HG02870 (cell line): ENCODE data around the gene CXXC5.

ENCODE experiments used
- ATAC-seq: cut with Tn5 transposase; IDR thresholded peaks from one replicate; pipeline ENCODE4 v1.9.1; 2021; ENCODE audit warnings: mild to moderate bottlenecking, moderate library complexity; ENCODE audit not compliant: unreplicated experiment

CXXC5 gene

GRCh38 chr5:139650689-139651042 is 2.5 kb downstream of the CXXC5 start:
- ATAC-seq = no peak

GRCh38 chr5:139651043-139651834 is 3.1 kb downstream of the CXXC5 start:
- ATAC-seq = no peak

- peak; percentile 34 for ATAC-seq
These were observed 4.0 kb downstream of the CXXC5 start for GRCh38 chr5:139651853-139652787.

GRCh38 chr5:139652788-139653241 is 4.7 kb downstream of the CXXC5 start:
- peak; percentile 35 for ATAC-seq

- no peak for ATAC-seq
These were observed 5.5 kb downstream of the CXXC5 start for GRCh38 chr5:139653616-139654015.

- no peak for ATAC-seq
These were observed 6.3 kb downstream of the CXXC5 start for GRCh38 chr5:139654464-139654863.

- ATAC-seq = no peak
These were observed 6.8 kb downstream of the CXXC5 start for GRCh38 chr5:139654871-139655491.

GRCh38 chr5:139655727-139656271 is 7.7 kb downstream of the CXXC5 start:
- ATAC-seq = no peak

- no peak for ATAC-seq
These were observed 9.5 kb downstream of the CXXC5 start for GRCh38 chr5:139657363-139658321.

- ATAC-seq = no peak
These were observed 10.4 kb downstream of the CXXC5 start for GRCh38 chr5:139658501-139658927.

GRCh38 chr5:139658928-139659667 is 10.9 kb downstream of the CXXC5 start:
- no peak for ATAC-seq

GRCh38 chr5:139659695-139660101 is 11.5 kb downstream of the CXXC5 start:
- ATAC-seq = no peak

GRCh38 chr5:139660105-139660922 is 12.2 kb downstream of the CXXC5 start:
- ATAC-seq = no peak

GRCh38 chr5:139660923-139661814 is 13.0 kb downstream of the CXXC5 start:
- ATAC-seq = no peak

- no peak for ATAC-seq
These were observed 14.5 kb downstream of the CXXC5 start for GRCh38 chr5:139662617-139663016.

GRCh38 chr5:139663207-139664085 is 15.3 kb downstream of the CXXC5 start:
- no peak for ATAC-seq
